AG08396 (cell line): ENCODE data around the gene HPSE2.

Experiments used
- DNase-seq: peaks from one replicate; pipeline ENCODE4 v3.0.0; 2012; ENCODE audit warnings: low spot score, mixed read lengths

The HPSE2 gene

DNA sequence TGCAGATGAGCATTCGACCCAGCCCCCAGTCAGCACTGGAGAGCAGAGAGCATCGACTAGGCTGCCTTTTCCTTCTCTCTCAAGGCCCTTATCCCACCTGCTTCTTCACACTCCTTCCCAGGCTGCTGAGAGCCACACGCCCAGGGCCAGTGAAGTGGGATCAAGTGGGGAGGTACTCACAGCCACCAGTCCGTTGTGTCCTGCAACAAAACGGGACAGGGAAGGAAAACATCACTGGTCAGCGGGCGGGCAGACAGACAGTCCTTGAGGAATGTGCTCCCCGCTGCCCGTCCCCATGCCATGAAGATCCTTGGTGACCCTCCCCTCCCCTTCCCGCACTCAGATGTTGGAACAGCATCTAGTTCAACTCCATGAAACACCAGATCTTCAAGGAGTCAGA lies 824.9 kb downstream of the HPSE2 start:
- no peak for DNase-seq

DNA sequence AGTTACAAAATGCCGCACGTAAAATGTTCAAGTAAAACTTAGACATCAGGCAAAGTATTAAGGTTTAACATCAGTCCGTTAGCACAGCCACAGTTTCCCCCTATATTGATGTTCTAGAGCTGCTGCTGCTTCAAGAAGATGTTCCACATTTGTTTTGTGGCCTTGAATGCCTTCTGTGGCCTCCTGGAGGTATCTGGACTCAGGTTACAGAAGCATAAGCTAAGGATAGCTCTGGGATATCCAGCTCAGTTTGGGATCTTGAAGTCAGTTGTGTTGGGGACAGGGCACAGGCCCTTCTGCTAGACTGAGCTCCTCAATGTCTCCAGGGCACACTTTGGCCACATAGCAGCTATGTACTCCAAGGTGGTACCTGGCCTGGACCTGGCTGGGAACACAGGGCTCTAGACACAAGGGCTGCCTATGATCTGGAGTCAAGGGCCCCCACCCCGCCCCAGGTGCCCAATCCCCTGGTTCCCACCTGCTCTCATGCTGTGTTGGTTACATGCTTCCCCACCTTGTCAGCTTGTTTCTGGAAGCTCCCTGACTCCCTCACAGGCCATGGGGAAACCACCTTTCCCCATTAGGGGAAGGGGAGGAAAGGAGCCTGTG lies 825.4 kb downstream of the HPSE2 start:
- DNase-seq: no peak

DNA sequence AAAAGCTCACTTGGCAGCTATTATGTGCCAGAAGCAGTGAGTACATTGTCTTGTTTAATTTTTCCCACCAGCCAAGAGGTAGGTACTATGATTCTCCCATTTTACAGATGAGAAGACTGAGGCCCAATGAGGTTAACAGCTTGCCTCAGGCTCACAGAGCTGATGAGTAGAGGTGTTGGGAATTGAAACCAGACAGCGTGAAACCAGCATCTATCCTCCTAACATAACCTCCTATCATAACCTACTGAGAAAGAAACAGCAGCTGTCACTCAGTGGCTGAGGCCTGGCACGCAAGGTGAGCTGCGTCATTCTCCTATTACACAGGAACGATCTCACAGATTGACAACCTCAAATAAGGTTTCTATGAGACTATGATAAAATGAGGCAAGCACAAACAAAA lies 826.9 kb downstream of the HPSE2 start:
- DNase-seq: no peak

DNA sequence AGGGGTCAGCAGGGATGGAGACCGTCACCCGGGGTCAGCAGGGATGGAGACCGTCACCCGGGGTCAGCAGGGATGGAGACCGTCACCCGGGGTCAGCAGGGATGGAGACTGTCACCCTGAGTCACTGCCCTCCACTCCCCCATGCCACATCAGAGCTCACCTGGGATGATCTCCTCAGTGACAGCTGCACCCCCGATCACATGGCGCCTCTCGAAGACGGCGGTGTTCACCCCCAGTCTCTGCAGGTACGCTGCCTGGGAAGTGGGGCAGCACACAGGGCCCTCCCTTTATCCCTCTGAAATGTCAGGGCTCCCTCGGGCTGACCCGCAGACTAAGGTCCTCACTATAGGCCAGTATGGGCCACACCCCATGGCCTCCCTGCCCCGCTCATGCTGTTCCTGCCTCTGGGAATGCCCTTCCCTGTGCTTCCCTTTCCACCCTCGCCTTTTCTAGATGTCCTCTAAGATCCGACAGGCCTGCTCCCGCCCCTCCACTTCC lies 827.9 kb downstream of the HPSE2 start:
- no peak for DNase-seq
